ENCODE measurements around the gene EREG.

EREG gene

DNA sequence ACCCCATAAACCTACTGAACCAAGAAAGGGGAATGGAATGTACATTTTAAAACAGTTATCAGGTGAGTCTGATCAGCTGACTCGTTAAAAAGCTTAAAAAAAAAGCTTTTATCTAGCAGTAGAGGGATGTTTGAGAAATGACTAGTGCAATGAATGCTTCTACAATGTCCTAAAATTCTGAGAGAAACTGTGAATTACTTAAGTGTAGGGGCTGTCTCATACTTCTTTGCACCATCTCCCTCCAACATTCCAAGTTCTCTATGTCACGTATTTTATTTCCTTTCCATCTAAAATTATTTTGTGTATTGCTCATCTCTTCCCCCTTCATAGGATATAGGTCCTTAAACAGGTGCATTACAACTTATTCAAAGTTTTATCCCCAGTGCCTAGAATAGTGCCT lies 68.1 kb downstream of the EREG start:
- DNase-seq = no peak

DNA sequence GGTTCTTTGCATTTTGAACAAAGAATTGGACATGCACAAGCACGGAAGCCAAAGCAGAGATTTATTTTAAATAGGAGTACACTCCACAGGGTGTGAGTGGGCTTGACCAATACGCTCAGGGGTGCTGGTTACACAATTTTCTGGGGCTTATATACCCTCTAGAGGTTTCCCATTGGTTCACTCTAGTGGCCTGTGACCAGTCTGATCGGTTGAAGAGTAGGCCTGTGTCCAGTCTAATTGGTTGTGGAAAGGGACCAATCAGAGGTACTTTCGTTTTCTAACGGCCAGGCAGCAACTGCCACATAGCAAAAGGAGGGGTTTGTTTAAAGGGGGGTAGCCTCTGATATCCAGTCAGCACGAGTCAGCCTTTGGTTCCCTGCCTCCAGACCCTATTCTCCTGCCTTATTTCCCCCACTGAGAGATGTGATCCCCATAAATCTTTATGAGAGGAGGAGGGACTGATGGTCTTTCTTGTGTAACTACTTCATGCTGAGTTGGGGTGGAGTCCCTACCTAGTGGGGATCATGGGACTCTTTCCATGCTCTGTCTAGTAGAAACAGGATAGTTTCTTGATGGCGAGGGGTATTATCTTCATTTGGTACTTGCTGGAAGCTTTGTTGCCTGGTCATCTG lies 68.7 kb downstream of the EREG start:
- no peak for DNase-seq

DNA sequence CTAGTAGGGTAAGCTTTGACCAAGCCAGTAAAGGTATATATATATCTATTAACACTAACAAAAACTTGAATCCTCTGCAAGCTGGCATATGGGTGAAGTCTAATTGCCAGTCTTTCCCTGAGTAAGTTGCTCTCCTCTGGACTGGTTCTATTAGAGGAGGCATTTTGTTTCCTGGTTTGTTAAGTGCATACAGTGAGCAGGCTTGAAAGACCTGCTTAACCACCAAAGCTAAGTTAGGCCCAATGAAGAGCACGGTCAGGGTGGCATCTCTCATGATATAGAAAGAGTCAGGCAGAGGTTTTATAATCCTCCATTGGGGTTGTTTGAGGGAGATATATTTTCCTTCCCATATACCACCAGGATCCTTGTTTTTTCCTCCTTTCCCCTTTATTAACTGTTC lies 70.4 kb downstream of the EREG start:
- no peak for DNase-seq

DNA sequence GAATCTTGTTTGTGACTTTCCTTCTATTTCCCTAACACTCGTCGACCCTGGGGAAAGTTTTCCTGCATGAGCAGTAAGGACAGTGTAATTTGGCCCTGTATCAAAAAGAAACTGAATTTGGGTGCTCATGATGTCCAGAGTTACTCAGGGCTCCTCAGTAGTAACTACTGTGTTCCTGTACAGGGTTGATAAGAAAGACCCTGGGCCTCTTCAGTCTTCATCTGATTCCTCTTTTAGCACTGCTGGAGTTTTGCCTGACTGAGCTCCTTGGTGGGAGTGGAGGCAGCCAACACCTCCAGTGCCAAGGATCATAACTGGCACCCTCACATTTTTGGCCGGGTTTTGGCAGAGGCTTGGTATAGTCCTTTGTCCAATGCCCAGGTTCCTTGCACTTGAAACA lies 72.9 kb downstream of the EREG start:
- DNase-seq = no peak
